HG02759 (cell line): ENCODE data around the gene MINDY3.

Source experiments
- ATAC-seq: cut with Tn5 transposase; IDR thresholded peaks from one replicate; pipeline ENCODE4 v1.9.1; 2021; ENCODE audit warnings: mild to moderate bottlenecking, moderate library complexity; ENCODE audit not compliant: unreplicated experiment

Gene MINDY3

DNA sequence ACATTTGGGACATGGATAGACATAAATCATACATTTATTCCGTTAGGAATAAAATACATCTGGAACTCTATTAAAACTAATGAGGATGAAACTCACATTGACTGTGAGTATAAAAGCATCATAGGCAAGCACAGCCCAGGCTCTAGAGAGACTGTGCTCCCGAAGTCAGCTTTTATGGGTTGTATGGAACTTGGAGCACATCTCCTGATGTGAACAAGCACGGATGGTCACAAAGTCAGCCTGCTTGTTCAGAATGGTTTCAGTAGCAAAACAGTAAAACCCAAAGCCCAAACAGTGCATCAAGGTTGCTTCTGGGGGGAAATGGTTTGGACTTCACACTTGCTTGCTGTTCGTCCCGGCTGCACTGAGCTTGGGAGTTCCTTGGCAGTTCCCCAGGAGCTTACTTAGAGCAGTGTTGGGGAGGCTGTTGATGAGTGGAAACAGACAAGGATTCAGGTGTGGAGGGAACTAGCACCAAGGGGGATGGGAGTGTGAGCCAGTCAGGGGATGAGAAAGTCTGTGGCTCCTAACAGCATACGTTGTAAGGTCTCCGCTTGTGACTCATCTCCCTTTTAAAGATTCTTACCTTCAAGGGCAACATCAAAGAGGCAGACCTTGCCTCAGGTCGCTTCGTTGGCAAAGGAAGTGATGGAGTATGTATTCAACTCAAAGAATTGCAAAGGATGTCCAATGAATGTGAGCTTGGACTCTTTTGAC, 120.9 kb downstream of the MINDY3 start:
- ATAC-seq: no peak

DNA sequence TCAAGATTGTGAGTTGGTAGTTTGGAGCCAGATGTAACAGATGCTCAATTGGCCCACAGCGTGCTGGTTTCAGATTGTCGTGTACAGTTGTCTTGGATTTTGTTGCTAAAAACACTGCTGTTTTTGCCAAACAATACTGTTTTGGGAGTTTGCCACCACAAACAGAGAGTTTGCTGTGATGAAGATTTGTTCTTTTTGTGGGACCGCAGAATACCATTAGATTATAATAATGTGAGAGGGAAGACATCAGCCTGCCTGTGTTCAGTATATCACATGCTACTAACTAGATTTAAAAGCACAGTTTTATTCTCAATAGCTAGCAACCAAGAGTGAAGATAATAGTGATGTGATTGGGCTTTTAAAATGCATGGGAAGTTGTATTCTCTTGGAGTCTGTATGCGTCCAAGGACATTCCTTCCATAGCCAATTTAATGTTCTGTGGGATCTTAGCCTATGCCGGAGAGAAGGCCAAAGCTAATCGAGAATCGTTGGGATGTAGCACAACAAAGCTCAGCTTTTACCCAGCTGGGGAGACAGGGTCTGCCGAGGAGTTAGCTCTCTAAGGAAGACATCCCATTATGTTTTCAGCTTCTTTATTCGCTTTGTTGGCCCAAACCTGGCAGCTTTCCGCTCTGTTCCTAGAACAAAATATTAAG, 121.9 kb downstream of the MINDY3 start:
- no peak for ATAC-seq

DNA sequence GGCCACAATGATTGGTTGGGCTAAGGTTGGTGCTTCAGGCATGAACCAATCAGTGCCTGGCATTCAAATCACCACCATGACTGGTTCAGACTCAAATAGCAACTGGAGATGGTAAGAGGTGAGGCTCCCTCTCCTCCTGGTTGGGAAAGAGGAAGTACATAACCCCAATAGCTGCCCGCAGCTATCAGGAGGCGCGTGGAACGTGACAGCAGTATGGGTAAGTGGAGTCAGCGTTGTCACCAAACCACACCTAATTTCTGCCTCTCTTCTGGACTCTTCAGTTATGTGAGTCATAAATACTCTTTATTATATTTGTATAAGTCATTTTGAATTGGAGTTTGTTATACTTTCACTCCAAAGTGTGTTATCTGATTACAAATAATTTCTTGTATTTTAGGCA, 122.7 kb downstream of the MINDY3 start:
- ATAC-seq: no peak

DNA sequence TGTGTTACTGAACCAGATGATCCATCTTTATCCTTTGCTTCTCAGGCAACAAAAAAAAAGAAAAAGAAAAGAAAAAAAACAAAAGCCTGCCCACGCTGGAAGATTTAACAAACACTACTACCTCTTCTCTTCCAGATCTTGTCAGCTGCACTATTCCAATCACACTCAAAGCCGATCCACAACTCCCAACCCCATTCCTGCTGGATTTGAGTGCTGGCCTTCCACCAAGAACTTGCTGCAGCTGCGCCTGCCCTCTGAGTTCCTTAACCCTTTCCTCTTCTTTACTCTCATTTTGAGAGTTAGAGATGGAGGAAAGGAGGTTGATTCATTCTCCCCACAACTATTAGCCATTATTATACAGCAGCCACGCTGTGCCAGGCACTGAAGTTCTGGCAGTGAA, 124.5 kb downstream of the MINDY3 start:
- ATAC-seq: no peak

DNA sequence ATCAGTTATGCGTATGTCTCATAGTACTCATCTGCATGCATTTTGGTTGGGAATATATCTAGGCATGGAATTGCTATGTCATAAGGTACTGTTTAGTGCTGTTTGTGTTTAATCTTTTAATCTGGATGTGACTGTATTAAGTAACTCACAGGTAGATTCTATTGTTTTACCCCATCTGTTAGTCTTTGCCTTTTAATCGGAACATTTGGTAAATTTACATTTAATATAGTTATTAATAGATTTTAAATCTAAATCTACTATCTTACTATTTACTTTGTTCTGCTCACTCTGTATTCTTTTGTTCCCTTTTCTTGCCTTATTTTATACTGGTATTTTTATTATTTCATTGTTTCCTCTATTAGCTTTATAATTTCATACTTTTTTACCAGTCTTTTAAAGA, 130.0 kb downstream of the MINDY3 start:
- ATAC-seq: no peak

DNA sequence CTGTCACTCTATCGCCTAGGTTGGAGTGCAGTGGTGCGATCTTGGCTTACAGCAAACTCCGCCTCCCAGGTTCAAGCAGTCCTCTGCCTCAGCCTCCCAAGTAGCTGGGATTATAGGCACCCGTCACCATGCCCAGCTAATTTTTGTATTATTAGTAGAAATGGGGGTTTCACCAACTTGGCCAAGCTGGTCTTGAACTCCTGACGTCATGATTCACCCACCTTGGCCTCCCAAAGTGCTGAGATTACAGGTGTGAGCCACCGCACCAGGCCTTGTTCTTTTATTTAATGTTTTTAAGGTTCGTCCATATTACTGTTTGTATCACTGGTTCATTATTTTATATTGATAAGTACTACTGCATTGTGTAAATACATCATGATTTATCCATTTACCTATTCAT, 130.4 kb downstream of the MINDY3 start:
- ATAC-seq: no peak
